Body of pancreas (tissue), 4 donors: Measurements from ENCODE around the gene CPSF3. TPM values are rescaled to one million over a fixed set of nuclear protein-coding genes. Genes with fewer than 3 reads are reported as not detected.
A peak's percentile ranks its signal among the peaks of the same experiment; 100 is the strongest.

Source experiments
- ATAC-seq: fragments of 150-250 bp; one replicate; pipeline ENCODE4 v1.9.1; 2016
- DNase-seq, 4 donors: peaks; one replicate each; pipeline ENCODE4 v3.0.0-alpha.2; 2019
- H3K27ac ChIP-seq, 4 donors: fragments of 200-600 bp; sonication (generic); 1 replicate in 3 of 4; 2 replicates in 1 of 4; pipeline versions ENCODE4 v1.5.1 to v1.6.1; 2016 to 2019; ENCODE audit warnings: mild to moderate bottlenecking in 1 of 4, mixed read lengths in 1 of 4, moderate library complexity in 1 of 4
- H3K27me3 ChIP-seq, 2 donors: fragments of 200-600 bp; sonication (generic); one replicate each; pipeline ENCODE4 v1.6.0; 2016; ENCODE audit warnings: mild to moderate bottlenecking in 1 of 2
- H3K36me3 ChIP-seq, 2 donors: fragments of 200-600 bp; sonication (generic); replicated peaks in 1 of 2; 2 replicates each; pipeline ENCODE4 v1.5.1; 2016; ENCODE audit warnings: low read depth in 2 of 2; ENCODE audit not compliant: insufficient read depth in 1 of 2
- H3K4me1 ChIP-seq: fragments of 200-600 bp; sonication (generic); one replicate; pipeline ENCODE4 v1.6.0; 2016
- H3K4me3 ChIP-seq, 2 donors: fragments of 200-600 bp; sonication (generic); 1 replicate in 1 of 2; 2 replicates in 1 of 2; pipeline ENCODE4 v1.5.1; 2016 to 2019
- H3K9me3 ChIP-seq, 3 donors: fragments of 200-600 bp; sonication (generic); 1 replicate in 2 of 3; 2 replicates in 1 of 3; pipeline ENCODE4 v1.5.1; 2016
- CTCF ChIP-seq, 7 experiments: fragments of 450-650 bp in 4 of 7; fragments of 200-600 bp in 3 of 7; sonication (generic) in 3 of 7; IDR thresholded peaks; one replicate each; pipeline ENCODE4 v1.5.1; 2016 to 2019; ENCODE audit warnings: antibody characterized with exemption in 7 of 7
- POLR2A ChIP-seq, 3 donors: fragments of 450-650 bp; IDR thresholded peaks; one replicate each; pipeline ENCODE4 v1.6.1; 2016; ENCODE audit warnings: antibody characterized with exemption in 3 of 3, mild to moderate bottlenecking in 2 of 3
- whole genome bisulfite sequencing, 2 donors: methylation state at CpG; one replicate each; pipeline ENCODE4 v1.1.5; 2017; 5-methylcytosine and 5-hydroxymethylcytosine counted together
- intact Hi-C: fragments of 100-400 bp; cut with DNase I; formaldehyde crosslinking; loops from one replicate; pipeline ENCODE4 v1.15.1; 2023
- total RNA-seq, 2 donors: library from RNA; depleted of rRNA; stranded (reverse); fragments of >200 nt; gene quantifications; one replicate each; pipeline ENCODE4 v1.1.0, GENCODE V29; 2016

CPSF3 gene
- total RNA-seq, 2 donors from 2014 or later: 11.2 to 84.0 TPM

DNA sequence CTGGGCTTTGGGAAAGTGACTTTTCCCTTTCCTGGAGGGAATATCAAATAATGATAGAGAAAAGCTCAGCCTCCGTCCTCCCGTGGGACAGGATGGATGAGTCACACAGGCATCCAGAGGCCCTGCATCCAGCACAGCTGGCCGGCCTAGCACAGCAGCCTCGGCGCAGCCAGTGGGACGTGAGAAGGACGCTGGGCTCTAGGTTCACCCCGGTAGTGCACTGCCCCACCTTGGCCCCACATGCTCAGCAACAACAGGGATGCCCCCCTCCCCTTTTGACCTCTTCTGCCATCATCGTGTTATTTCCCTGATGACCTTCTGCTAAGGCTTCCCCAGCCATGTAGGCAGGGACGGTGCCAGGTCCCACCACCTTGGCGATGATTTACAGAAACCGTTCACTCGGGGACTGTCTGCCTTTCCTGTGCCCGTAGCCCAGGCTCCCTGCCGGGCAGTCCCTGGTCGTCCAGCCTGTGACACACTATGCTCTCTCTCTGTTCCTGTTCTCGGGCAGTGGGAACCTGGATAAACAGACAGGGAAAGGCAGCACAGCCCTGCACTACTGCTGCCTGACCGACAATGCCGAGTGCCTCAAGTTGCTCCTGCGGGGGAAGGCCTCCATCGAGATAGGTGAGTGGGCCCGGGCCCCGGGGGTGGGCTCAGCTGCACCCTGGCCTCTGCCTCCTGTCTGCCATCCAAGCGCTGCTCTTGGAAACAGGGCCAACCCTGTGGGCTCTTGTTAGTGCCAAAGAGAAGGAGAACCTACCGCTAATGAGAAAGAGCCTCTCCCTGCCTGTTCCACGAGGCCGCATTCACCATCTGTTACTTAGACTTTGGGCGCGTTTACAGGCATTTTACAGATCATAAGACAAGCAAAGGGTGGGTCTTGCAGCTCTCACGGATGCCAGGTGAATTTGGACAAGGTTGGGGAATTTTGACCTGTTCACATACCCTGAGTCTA lies 44.7 kb upstream of the CPSF3 start:
- no peaks in the 10 kb centered on the region for H3K4me1 ChIP-seq
- WGBS, 2 donors: 86 to 88% methylated on average over 27 to 30 of the region's 30 CpGs
- TF ChIP-seq CTCF (IDR thresholded peaks at IDR 0.05) (no peak), POLR2A (IDR thresholded peaks at IDR 0.05) (no peak)
- peak; percentile 28 to 49 (median 34) for DNase-seq
- peak; percentile 66 for ATAC-seq
- intact Hi-C loops: no loop called here
- H3K4me3 ChIP-seq: no peak overlapping the region
- H3K9me3 ChIP-seq: no peaks in the 10 kb centered on the region
- H3K27me3 ChIP-seq: no peaks in the 10 kb centered on the region
- peak overlapping the region in 1 of 4 donors; percentile 29 for H3K27ac ChIP-seq
- peaks cover 0 to 4% of the 10 kb centered on the region in 2 donors for H3K36me3 ChIP-seq

GRCh38 chr2:9379391-9379755 lies 44.1 kb upstream of the CPSF3 start:
- WGBS, 2 donors: 96 to 99% methylated on average over 5 of the region's 5 CpGs
- intact Hi-C loops: no loop called here
- Histone ChIP-seq H3K4me3 (no peak overlapping the region), H3K27ac (no peak overlapping the region), H3K27me3 (no peaks in the 10 kb centered on the region), H3K9me3 (no peaks in the 10 kb centered on the region), H3K4me1 (no peaks in the 10 kb centered on the region), H3K36me3 (peaks cover 0 to 4% of the 10 kb centered on the region in 2 donors)
- TF ChIP-seq CTCF (IDR thresholded peaks at IDR 0.05): no peak
- TF ChIP-seq POLR2A (IDR thresholded peaks at IDR 0.05): no peak
- DNase-seq (no peak), ATAC-seq (no peak)

- TF ChIP-seq POLR2A (IDR thresholded peaks at IDR 0.05) (no peak), CTCF (IDR thresholded peaks at IDR 0.05) (no peak)
- peak in 3 of 4 donors; percentile 27 to 65 (median 48) for DNase-seq
- intact Hi-C loops: no loop called here
- H3K27me3 ChIP-seq: no peaks in the 10 kb centered on the region
- H3K4me3 ChIP-seq: no peak overlapping the region
- H3K4me1 ChIP-seq: no peaks in the 10 kb centered on the region
- peak; percentile 61 for ATAC-seq
- WGBS, 2 donors: 84 to 88% methylated on average over 14 to 18 of the region's 18 CpGs
- H3K27ac ChIP-seq: peak overlapping the region in 2 of 4 donors; percentile 30 to 58
- peaks cover 0 to 4% of the 10 kb centered on the region in 2 donors for H3K36me3 ChIP-seq
- H3K9me3 ChIP-seq: no peaks in the 10 kb centered on the region
Observed at GRCh38 chr2:9380702-9381628, 42.5 kb upstream of the CPSF3 start.

GRCh38 chr2:9382604-9383235 lies 40.7 kb upstream of the CPSF3 start:
- Histone ChIP-seq H3K27me3 (no peaks in the 10 kb centered on the region), H3K27ac (no peak overlapping the region), H3K36me3 (peaks cover 0 to 4% of the 10 kb centered on the region in 2 donors), H3K4me3 (no peak overlapping the region), H3K9me3 (no peaks in the 10 kb centered on the region), H3K4me1 (peaks cover 4% of the 10 kb centered on the region)
- TF ChIP-seq POLR2A (IDR thresholded peaks at IDR 0.05): no peak
- TF ChIP-seq CTCF (IDR thresholded peaks at IDR 0.05): no peak
- WGBS, 2 donors: 89 to 95% methylated on average over 6 of the region's 6 CpGs
- no peak for ATAC-seq
- DNase-seq: no peak
- intact Hi-C loops: no loop called here
